Activated CD4-positive, alpha-beta T cell treated with anti-CD3 and anti-CD28 coated beads, Interleukin-2, amount 50 U/mL, for 16 hours (primary cell): ENCODE data around the gene SLC1A4.
"Not testable (repeated sequence)": the region's sequence is repeated elsewhere in the genome, so short reads cannot be mapped to it uniquely, and the experiment has no call there.

Experiments used
- DNase-seq: peaks from one replicate; pipeline ENCODE4 v3.0.0-alpha.2; 2020

Gene SLC1A4

GRCh38 chr2:64966017-64966416 is 23.2 kb upstream of the SLC1A4 start:
- DNase-seq = no peak

- DNase-seq = no peak
These were observed 22.4 kb upstream of the SLC1A4 start for GRCh38 chr2:64966839-64967238.

GRCh38 chr2:64967601-64968000 is 21.6 kb upstream of the SLC1A4 start:
- no peak for DNase-seq

GRCh38 chr2:64969086-64969485 is 20.1 kb upstream of the SLC1A4 start:
- not testable (repeated sequence) for DNase-seq

GRCh38 chr2:64970495-64970894 is 18.7 kb upstream of the SLC1A4 start:
- DNase-seq = no peak

GRCh38 chr2:64972426-64972825 is 16.8 kb upstream of the SLC1A4 start:
- DNase-seq = no peak

- DNase-seq = no peak
These were observed 16.3 kb upstream of the SLC1A4 start for GRCh38 chr2:64972876-64973275.

- no peak for DNase-seq
These were observed 13.9 kb upstream of the SLC1A4 start for GRCh38 chr2:64975232-64975821.

GRCh38 chr2:64976276-64976675 is 12.9 kb upstream of the SLC1A4 start:
- DNase-seq = no peak

GRCh38 chr2:64978514-64979268 is 10.5 kb upstream of the SLC1A4 start:
- no peak for DNase-seq

- DNase-seq = no peak
These were observed 9.5 kb upstream of the SLC1A4 start for GRCh38 chr2:64979744-64980143.

- DNase-seq = no peak
These were observed 9.0 kb upstream of the SLC1A4 start for GRCh38 chr2:64980183-64980582.

GRCh38 chr2:64982311-64982857 is 6.8 kb upstream of the SLC1A4 start:
- peak; percentile 81 for DNase-seq

GRCh38 chr2:64982932-64983331 is 6.3 kb upstream of the SLC1A4 start:
- DNase-seq = no peak

GRCh38 chr2:64985447-64985846 is 3.8 kb upstream of the SLC1A4 start:
- peak; percentile 51 for DNase-seq

- peak; percentile 86 for DNase-seq
These were observed 1.9 kb upstream of the SLC1A4 start for GRCh38 chr2:64987001-64987955.

GRCh38 chr2:64987956-64988419 is 1.2 kb upstream of the SLC1A4 start:
- DNase-seq = no peak

GRCh38 chr2:64988420-64989125 is 626 bp upstream of the SLC1A4 start:
- DNase-seq = peak; percentile 87

GRCh38 chr2:64989982-64990614 is 899 bp downstream of the SLC1A4 start:
- no peak for DNase-seq

- no peak for DNase-seq
These were observed 1.7 kb downstream of the SLC1A4 start for GRCh38 chr2:64990876-64991275.

GRCh38 chr2:64992218-64992617 is 3.0 kb downstream of the SLC1A4 start:
- no peak for DNase-seq

GRCh38 chr2:64992990-64993389 is 3.8 kb downstream of the SLC1A4 start:
- no peak for DNase-seq
